DOHH2 (cell line): ENCODE results near the gene KIF18A.

Source experiments
- H3F3A ChIP-seq: fragments of 200-600 bp; sonication (generic), shearing (Covaris generic); 2 replicates; pipeline ENCODE4 v1.6.0; 2016; ENCODE audit warnings: antibody characterized with exemption, mild to moderate bottlenecking; ENCODE audit not compliant: control insufficient read depth, insufficient read depth
- H3K27ac ChIP-seq: fragments of 200-600 bp; sonication (generic); 2 replicates; pipeline ENCODE4 v1.5.1; 2014; ENCODE audit warnings: low read depth, mild to moderate bottlenecking, low read length, moderate library complexity
- H3K27me3 ChIP-seq: fragments of 200-600 bp; sonication (generic); 2 replicates; pipeline ENCODE4 v1.6.1; 2014; ENCODE audit warnings: mild to moderate bottlenecking, low read length, mixed read lengths; ENCODE audit not compliant: control insufficient read depth
- H3K36me3 ChIP-seq: fragments of 200-600 bp; sonication (generic); 2 replicates; pipeline ENCODE4 v1.6.1; 2014; ENCODE audit warnings: mild to moderate bottlenecking, low read length, moderate library complexity, mixed read lengths; ENCODE audit not compliant: control insufficient read depth
- H3K4me1 ChIP-seq: fragments of 200-600 bp; sonication (generic); 2 replicates; pipeline ENCODE4 v1.6.1; 2014; ENCODE audit warnings: mild to moderate bottlenecking, low read length, mixed read lengths; ENCODE audit not compliant: control insufficient read depth
- H3K4me2 ChIP-seq: fragments of 200-600 bp; sonication (generic); 2 replicates; pipeline ENCODE4 v1.6.0; 2014; ENCODE audit warnings: mild to moderate bottlenecking, low read length, moderate library complexity
- H3K4me3 ChIP-seq: fragments of 200-600 bp; sonication (generic); 2 replicates; pipeline ENCODE4 v1.5.1; 2014; ENCODE audit warnings: mild to moderate bottlenecking, low read length, mixed read lengths
- H3K79me2 ChIP-seq: fragments of 200-600 bp; sonication (generic); 2 replicates; pipeline ENCODE4 v1.6.1; 2014; ENCODE audit warnings: mild to moderate bottlenecking, low read length, mixed read lengths; ENCODE audit not compliant: control insufficient read depth
- H3K9me2 ChIP-seq: fragments of 200-600 bp; sonication (generic); replicated peaks from 2 replicates; pipeline ENCODE4 v1.6.1; 2014; ENCODE audit warnings: mild to moderate bottlenecking, low read length, mixed read lengths; ENCODE audit not compliant: control insufficient read depth
- H3K9me3 ChIP-seq: fragments of 200-600 bp; sonication (generic); 2 replicates; pipeline ENCODE4 v1.6.1; 2014; ENCODE audit warnings: antibody characterized with exemption, low read length, mixed read lengths; ENCODE audit not compliant: control insufficient read depth, insufficient read depth
- H4K20me1 ChIP-seq: fragments of 200-600 bp; sonication (generic); 2 replicates; pipeline ENCODE4 v1.6.0; 2014; ENCODE audit warnings: low read depth, mild to moderate bottlenecking, antibody characterized with exemption, low read length, moderate library complexity; ENCODE audit not compliant: control insufficient read depth, insufficient read depth
- EZH2phosphoT487 ChIP-seq: fragments of 200-600 bp; sonication (generic); IDR thresholded peaks from 2 replicates; pipeline ENCODE4 v1.6.1; 2017; ENCODE audit warnings: borderline replicate concordance, mild to moderate bottlenecking, antibody characterized with exemption, low read length, moderate library complexity, mixed read lengths
- TF ChIP-seq, protein P1 (sequence below): fragments of 200-600 bp; sonication (generic); IDR thresholded peaks from one replicate; pipeline ENCODE4 v1.5.1; 2014; ENCODE audit warnings: antibody characterized with exemption, mild to moderate bottlenecking, low read depth, low read length; ENCODE audit not compliant: poor library complexity, severe bottlenecking

The KIF18A gene

DNA sequence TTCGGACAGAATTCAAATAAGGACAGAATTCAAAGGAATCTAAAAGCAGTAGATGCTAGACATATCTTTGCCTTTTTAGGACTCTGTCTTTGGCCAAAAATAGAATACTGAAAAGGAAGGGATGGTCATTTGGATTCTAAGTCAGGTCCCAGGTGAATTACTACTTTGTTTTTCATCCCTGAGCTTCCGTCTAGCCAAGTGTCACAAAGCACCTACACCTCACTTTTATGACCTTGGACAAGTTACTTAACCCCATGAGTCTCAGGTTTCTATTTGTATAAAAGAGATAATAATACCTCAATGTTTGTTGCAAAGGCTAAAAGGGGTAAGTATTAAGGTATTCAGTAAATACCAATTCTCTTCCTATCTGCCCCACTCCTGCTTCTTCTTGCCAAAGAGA lies 7.3 kb downstream of the KIF18A start:
- H3K9me3 ChIP-seq = no peaks in the 10 kb centered on the region
- no peak overlapping the region for H3K4me2 ChIP-seq
- no peak overlapping the region for H3K4me3 ChIP-seq
- H3F3A ChIP-seq = no peaks in the 10 kb centered on the region
- H4K20me1 ChIP-seq = peaks cover 6% of the 10 kb centered on the region; the same call in 1 of the 2 replicates
- no peak overlapping the region for H3K27ac ChIP-seq
- no peaks in the 10 kb centered on the region for H3K9me2 ChIP-seq
- peaks cover 10% of the 10 kb centered on the region for H3K4me1 ChIP-seq
- peaks cover 98% of the 10 kb centered on the region for H3K79me2 ChIP-seq
- peaks cover 72% of the 10 kb centered on the region for H3K36me3 ChIP-seq
- H3K27me3 ChIP-seq = no peaks in the 10 kb centered on the region
- TF ChIP-seq EZH2phosphoT487 = no peak
- TF ChIP-seq, protein P1, sequence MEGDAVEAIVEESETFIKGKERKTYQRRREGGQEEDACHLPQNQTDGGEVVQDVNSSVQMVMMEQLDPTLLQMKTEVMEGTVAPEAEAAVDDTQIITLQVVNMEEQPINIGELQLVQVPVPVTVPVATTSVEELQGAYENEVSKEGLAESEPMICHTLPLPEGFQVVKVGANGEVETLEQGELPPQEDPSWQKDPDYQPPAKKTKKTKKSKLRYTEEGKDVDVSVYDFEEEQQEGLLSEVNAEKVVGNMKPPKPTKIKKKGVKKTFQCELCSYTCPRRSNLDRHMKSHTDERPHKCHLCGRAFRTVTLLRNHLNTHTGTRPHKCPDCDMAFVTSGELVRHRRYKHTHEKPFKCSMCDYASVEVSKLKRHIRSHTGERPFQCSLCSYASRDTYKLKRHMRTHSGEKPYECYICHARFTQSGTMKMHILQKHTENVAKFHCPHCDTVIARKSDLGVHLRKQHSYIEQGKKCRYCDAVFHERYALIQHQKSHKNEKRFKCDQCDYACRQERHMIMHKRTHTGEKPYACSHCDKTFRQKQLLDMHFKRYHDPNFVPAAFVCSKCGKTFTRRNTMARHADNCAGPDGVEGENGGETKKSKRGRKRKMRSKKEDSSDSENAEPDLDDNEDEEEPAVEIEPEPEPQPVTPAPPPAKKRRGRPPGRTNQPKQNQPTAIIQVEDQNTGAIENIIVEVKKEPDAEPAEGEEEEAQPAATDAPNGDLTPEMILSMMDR = no peak

DNA sequence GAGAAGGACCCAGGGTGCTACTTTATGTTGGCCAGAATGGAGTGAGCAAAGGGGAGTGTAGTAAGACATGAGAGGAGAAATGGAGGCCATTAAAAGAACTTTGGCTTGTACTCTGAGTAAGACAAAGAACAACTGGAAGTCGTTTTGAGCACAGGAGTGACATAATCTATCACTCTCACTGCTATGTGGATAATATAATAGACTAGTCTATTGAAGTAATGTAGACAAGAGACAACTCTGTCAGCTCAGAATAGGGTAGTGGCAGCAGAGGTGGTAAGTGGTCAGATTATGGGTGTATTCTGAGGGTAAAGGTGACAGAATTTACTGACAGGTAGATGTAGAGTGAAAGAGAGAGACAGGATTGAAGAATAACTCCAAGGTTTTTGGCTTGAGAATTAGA lies 8.2 kb downstream of the KIF18A start:
- peaks cover 77% of the 10 kb centered on the region for H3K36me3 ChIP-seq
- no peak overlapping the region for H3K4me2 ChIP-seq
- no peaks in the 10 kb centered on the region for H3F3A ChIP-seq
- TF ChIP-seq EZH2phosphoT487 = no peak
- TF ChIP-seq, protein P1 = no peak
- H3K27me3 ChIP-seq = no peaks in the 10 kb centered on the region
- H3K9me3 ChIP-seq = no peaks in the 10 kb centered on the region
- H3K27ac ChIP-seq = no peak overlapping the region
- H3K4me3 ChIP-seq = no peak overlapping the region
- H3K79me2 ChIP-seq = peaks cover 98% of the 10 kb centered on the region
- peaks cover 6% of the 10 kb centered on the region; the same call in 1 of the 2 replicates for H4K20me1 ChIP-seq
- H3K4me1 ChIP-seq = peaks cover 6% of the 10 kb centered on the region
- H3K9me2 ChIP-seq = no peaks in the 10 kb centered on the region

DNA sequence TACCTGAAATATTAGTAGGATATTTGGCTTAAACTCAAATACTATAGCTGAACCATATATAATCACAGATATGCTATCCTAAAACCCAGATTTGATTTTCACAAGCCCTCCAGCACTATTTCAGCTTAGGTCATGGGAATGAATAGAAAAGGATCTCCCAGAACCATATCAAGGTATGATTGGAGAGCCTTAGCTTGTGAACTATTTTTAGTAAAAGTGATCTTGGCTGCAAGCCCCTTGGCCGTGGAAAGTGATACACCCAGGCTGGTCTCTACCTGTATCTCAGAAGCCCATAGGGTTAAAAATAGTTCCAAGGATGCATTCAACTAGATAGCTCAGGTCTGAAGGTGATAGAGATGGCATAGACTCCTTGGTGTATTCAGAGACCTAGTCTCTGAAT lies 9.7 kb downstream of the KIF18A start:
- TF ChIP-seq, protein P1 = no peak
- TF ChIP-seq EZH2phosphoT487 = no peak
- Histone ChIP-seq H3K27ac (no peak overlapping the region), H4K20me1 (peaks cover 6% of the 10 kb centered on the region; the same call in 1 of the 2 replicates), H3K4me2 (no peak overlapping the region), H3K36me3 (peaks cover 89% of the 10 kb centered on the region), H3F3A (no peaks in the 10 kb centered on the region), H3K9me2 (no peaks in the 10 kb centered on the region), H3K27me3 (no peaks in the 10 kb centered on the region), H3K79me2 (peaks cover 94% of the 10 kb centered on the region), H3K9me3 (no peaks in the 10 kb centered on the region), H3K4me3 (no peak overlapping the region), H3K4me1 (no peaks in the 10 kb centered on the region)

- Histone ChIP-seq H3K79me2 (peaks cover 44% of the 10 kb centered on the region), H3K27ac (no peak overlapping the region), H3K9me2 (no peaks in the 10 kb centered on the region), H3K4me2 (no peak overlapping the region), H3K9me3 (no peaks in the 10 kb centered on the region), H3K27me3 (no peaks in the 10 kb centered on the region), H3K4me1 (no peaks in the 10 kb centered on the region), H3K4me3 (no peak overlapping the region), H3F3A (no peaks in the 10 kb centered on the region), H4K20me1 (no peaks in the 10 kb centered on the region), H3K36me3 (peaks cover 83% of the 10 kb centered on the region)
- TF ChIP-seq EZH2phosphoT487 = no peak
- TF ChIP-seq, protein P1 = no peak
These were observed 15.2 kb downstream of the KIF18A start for GRCh38 chr11:28092786-28093185.
